GM19438 (cell line): ENCODE results near the gene RAX.

Source experiments
- ATAC-seq: cut with Tn5 transposase; IDR thresholded peaks from one replicate; pipeline ENCODE4 v1.9.1; 2021; ENCODE audit warnings: low read depth; ENCODE audit not compliant: unreplicated experiment

Gene RAX

DNA sequence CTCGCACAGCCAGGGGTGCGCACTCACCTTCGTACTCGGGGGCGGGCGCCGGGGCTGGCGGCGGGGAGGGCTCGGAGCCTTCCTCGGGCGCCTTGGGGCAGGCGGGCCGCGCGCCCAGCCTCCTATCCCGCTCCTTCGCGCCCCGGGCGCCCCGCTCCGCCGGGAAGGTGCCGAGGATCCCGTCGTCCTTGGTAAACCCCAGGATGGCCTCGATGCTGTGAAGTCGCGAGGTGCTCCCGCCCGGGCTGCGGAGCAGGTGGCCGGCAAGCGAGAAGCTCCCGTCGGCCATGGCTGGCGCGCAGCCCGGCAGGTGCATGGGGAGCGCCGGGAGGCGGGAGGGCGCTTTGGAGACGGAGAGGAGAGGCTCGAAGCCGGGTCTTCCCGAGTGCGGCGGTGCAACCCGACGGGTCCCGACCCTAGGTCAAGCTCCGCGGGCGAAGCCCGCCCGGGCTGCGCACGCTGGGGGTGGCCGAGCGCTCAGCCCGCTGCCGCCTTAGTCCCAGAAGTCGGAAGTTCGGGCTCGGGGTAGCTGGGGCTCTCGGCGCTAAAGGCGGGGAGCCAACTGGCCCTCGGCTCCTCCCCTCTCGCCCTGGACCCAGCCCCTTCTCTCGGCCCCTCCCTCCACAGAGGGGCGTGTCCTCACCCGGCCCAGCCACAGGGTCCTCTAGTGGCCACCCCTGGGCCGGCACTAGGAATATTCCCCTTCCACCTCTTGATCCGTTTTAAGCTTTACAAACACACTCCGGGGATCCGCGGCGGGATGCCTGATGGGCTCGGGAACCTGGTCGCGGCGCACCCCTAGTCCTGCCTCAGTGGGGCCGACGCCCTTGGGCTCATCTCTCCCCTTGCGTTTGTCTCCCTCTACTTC is at the start of gene RAX:
TSS of gene RAX (minus strand) at position 564 of the 868 bp plus-strand sequence. CDS start at position 316, 248 bp downstream.
- peak; percentile 76 for ATAC-seq

DNA sequence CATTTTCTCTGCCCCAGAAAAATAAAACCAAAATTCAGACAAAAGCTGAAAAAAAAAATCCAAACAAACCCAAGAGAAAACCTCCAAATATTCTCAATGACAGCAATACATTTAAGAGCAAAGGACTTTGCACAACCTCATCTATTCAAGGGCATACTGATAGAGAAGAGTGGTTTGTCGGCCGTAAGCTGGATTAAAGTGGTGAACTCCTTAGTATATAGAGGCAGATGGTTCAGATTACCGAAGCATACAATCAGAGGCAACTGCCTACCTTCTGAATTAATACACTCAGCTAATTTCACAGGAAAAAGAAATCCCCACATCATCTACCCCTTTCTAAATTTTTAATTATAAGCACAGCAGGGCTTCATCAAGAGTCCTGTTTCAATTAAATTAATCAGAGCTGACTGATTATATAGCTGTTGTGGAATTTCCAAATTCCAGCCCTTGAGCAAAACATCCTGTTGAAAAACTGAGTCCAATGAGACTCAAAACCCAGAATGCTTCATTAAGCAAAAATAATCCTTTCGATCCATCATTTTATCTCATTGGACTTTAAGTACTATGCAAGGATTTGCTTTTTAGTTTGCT is 45.3 kb upstream of the RAX start, which contains the start of gene CPLX4:
TSS of gene CPLX4 (minus strand) at position 190 of the 591 bp plus-strand sequence. CDS start at position 3, 187 bp downstream.
- no peak for ATAC-seq

DNA sequence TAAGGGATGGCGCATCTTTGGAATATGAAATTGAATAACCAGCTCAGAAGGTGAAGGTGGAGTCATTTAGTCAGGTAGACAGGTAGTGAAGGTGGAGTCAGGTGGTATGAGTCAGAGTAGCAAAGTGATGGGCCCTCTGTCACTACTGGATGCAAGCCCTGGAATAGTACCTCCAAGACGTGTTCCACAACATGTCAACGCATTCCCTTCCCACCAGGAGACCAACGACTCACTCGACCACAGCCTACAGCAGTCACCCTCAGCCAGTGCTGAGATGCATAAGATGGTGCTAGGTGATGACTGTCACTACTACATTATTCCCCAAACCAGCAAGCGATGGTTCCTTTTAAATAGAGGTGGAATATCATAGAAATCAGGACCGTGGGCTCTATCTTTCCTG is 38.4 kb upstream of the RAX start:
- ATAC-seq, result no peak

- no peak for ATAC-seq
Measured at GRCh38 chr18:59308938-59309260, 35.6 kb upstream of the RAX start.

- ATAC-seq, result peak; percentile 85
Measured at GRCh38 chr18:59308248-59308937, 35.1 kb upstream of the RAX start.

- ATAC-seq, result no peak
Measured at GRCh38 chr18:59306640-59307039, 33.4 kb upstream of the RAX start.

DNA sequence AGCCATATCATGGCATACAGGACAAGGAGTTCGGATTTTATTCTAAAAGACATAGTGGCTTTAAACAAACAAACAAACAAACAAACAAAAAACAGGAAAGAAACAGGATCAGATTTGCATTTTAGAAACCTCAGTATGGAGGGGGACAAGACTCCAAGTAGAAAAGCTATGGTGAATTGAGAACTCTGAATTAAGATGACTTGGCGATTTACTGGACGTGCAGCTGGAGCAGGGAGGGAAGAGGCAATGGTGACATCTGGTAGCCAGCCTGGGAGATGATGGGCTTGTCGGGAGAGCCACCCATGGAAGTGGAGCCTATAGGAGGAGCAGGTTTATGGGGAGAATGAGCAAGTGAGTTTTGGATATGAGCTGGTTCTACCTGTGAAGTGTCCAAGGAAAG is 32.0 kb upstream of the RAX start:
- no peak for ATAC-seq

DNA sequence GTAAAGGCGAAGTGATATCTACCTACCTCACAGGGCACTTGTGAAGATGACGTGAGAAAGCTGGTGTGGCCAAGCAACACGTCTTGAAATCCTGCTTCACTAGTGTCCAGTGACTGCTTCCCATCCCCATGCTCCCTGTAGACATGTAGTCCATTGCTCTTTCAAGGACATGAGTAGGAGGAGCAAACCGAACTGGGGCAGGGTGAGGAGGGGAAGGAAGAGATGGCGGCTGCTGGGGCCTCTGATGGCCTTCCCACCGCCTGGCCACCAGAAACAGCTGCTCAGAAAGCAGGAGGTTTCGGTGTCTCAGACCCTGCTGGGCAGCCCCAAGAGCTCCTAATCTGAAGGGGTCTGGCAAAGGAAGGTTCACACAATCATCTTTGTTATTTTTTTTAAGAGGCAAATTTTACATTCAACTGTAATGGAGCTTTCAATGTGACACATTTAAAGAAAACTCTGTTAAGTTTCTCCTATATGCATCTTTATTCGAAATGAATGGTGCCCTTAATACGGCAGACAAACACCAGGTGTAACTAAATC is 30.5 kb upstream of the RAX start:
- ATAC-seq, result no peak

- ATAC-seq, result no peak
Measured at GRCh38 chr18:59303006-59303405, 29.8 kb upstream of the RAX start.

DNA sequence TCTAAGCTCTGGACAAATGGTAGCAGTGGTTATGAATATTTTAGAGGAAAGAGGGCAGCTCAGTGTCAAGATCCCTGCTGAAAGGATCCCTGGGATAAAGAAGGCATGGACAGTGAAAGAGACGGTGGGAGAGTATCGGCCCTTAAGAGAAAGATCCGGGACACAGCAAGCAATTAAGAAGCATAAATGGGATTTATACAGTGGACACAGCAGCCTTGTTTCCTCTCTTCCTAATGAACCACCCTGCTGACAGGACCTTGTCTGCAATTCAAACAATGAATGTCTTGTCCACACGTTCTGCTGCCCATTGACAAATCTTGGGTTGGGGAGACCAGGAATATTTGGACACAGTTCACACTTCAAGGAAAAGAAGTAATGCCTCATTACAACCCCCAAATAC is 28.7 kb upstream of the RAX start:
- ATAC-seq, result no peak

DNA sequence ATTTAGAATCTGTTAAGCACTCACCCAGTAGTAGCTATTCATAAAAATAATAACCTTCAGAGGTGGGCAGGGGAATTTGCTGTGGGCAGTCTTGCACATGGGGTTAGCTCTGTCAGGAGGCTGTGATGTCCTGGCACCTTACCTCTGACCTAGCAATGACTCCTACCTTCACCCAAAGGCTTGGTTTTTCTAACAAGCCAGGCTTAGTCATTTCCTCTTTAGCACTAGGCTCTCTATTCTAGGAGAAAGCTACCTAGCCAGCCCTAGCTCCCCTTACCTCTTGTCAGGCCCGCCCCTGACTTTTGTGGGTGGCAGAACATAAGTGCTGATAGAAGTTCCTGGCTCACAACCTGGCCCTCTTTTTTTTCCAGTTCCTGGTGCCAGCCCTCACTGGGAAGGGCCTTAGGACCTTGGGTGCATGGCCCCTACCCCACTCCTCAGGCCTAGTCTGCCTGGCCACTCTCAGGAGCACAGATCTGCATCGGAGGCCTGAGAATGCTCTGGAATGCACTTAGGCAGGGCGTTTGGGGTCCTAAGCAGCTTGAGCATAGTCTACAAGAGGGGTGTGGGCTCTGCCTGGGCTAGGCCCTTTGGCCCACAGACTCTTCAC is 27.5 kb upstream of the RAX start:
- no peak for ATAC-seq

- ATAC-seq, result no peak
Measured at GRCh38 chr18:59298871-59299270, 25.6 kb upstream of the RAX start.

DNA sequence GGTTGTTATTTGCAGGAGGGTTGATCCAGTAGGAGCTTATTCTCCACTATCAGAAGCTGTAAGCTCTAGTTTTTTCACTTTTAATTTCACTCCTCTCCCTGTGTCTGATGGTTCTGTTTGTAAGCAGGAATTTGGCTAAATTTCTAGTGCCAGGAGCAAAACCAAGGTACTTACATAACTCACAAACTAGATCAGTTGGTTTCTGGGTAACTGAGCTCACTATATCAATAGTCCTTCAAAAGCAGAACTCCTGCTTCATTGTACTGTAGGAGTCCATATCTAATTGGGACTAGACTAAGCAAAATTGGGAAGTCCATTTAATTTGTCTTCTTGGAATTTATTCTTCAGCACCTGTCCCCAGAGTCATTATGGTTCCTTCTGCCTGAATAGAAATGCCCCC is 20.1 kb upstream of the RAX start:
- ATAC-seq, result no peak

GRCh38 chr18:59286341-59286740 is 13.1 kb upstream of the RAX start:
- ATAC-seq, result no peak

- no peak for ATAC-seq
Measured at GRCh38 chr18:59282341-59282740, 9.1 kb upstream of the RAX start.

- no peak for ATAC-seq
Measured at GRCh38 chr18:59279722-59280121, 6.5 kb upstream of the RAX start.

- ATAC-seq, result no peak
Measured at GRCh38 chr18:59279193-59279592, 5.9 kb upstream of the RAX start.

GRCh38 chr18:59278793-59279192 is 5.5 kb upstream of the RAX start:
- ATAC-seq, result no peak

DNA sequence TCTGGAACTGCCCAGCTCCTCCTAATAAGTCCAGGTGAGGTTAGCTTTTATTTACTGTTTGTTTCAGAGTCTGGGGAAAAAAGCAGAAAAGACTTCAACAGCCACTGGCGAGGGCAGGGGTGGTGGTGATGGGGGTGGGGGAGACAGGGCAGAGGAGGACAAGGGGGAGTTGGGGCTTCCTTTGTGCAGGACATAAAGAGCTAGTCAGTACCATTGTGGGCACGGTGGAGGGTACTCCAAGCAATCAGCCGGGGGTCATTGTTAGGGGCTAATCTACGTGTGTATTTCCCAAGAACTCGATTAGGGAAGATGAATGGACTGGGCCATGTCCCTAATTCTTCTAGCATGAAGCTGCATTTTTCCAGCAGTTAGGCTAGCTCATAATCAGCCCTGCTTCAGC is 2.8 kb upstream of the RAX start:
- no peak for ATAC-seq

DNA sequence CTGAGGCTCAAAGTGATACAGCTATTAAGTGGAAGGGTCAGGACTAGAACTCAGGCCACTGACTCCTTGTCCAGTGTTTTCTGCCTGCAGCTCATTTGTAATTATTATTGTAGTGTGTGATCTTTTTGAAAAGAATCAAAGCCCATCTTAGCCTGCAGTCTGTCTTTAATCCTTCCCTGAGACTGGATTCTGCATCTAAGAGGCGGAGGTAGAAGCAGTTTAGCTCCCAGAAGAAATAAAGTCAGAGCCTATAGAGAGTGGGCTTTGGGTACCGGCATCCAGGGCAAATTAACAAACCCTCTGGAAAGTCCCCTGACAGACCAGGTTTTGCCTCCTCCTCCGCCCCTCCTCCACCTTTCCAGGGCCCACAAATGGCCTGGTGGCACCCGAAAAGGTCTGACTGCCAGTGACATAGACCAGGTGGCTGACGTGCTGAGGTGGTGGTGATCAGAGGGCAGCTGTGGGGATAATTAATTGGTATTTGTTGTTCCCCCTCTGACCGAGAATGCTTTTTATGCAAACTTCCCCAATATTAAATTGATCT is 2.2 kb upstream of the RAX start:
- ATAC-seq, result no peak

DNA sequence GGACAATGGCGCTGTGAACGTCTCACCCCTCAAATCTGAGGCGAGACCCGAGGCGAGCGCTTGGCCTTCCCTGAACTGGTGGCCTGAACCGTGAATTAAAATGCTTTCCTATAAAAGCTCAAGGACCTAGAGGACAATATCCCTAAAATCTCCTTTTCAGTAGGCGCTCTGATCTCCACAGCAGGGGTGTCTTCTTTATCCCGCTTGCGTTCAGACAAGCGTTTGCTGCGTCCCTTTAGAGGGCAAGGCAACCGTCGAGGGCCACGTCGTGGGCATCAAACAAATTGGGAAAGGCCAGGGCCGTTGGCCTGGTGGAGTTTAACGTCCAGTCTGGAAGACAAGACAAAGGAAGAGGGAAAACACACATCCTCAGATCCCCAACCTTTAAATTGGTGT is 1.3 kb upstream of the RAX start:
- no peak for ATAC-seq
